MM.1S (cell line): ENCODE data around the gene ZNF609.
"Not testable (repeated sequence)": the region's sequence is repeated elsewhere in the genome, so short reads cannot be mapped to it uniquely, and the experiment has no call there.

Experiments used
- CTCF ChIP-seq: fragments of 300-600 bp; sonication (generic); IDR thresholded peaks from 2 replicates; pipeline ENCODE4 v1.5.1; 2016; ENCODE audit warnings: antibody characterized with exemption, low read length, mixed read lengths
- EZH2 ChIP-seq: fragments of 300-600 bp; sonication (generic); optimal IDR thresholded peaks from 2 replicates; pipeline ENCODE3; 2017; ENCODE audit warnings: low read depth, mild to moderate bottlenecking, antibody characterized with exemption, low read length, mixed read lengths

- TF ChIP-seq CTCF, EZH2: not testable (repeated sequence)
Measured at GRCh38 chr15:64639744-64640143, 179.4 kb downstream of the ZNF609 start.
